Heart right ventricle (tissue), 16 donors: Measurements from ENCODE around the gene SUSD4. TPM values are rescaled to one million over a fixed set of nuclear protein-coding genes. Genes with fewer than 3 reads are reported as not detected.

Experiments
- ATAC-seq, 8 donors: fragments of 200-7000 bp; cut with Tn5 transposase; one replicate each; pipeline ENCODE4 v1.9.1; 2020; ENCODE audit warnings: mild to moderate bottlenecking in 8 of 8, moderate library complexity in 8 of 8, moderate number of reproducible peaks in 1 of 8
- DNase-seq, 2 donors: peaks; one replicate each; pipeline ENCODE4 v3.0.0-alpha.2; 2020
- H3K27ac ChIP-seq, 10 donors: fragments of 200-600 bp; sonication (generic) in 2 of 10; one replicate each; pipeline versions ENCODE4 v1.5.0 to v1.8.0; 2020 to 2022; ENCODE audit warnings: mild to moderate bottlenecking in 3 of 10
- H3K27me3 ChIP-seq, 7 donors: fragments of 200-600 bp; one replicate each; pipeline ENCODE4 v1.8.0; 2021 to 2022; ENCODE audit warnings: mild to moderate bottlenecking in 2 of 7
- H3K36me3 ChIP-seq, 9 donors: fragments of 200-600 bp; sonication (generic) in 1 of 9; one replicate each; pipeline versions ENCODE4 v1.5.0 to v1.8.0; 2020 to 2022; ENCODE audit warnings: mild to moderate bottlenecking in 2 of 9
- H3K4me1 ChIP-seq, 9 donors: fragments of 200-600 bp; sonication (generic) in 1 of 9; one replicate each; pipeline versions ENCODE4 v1.5.0 to v1.8.0; 2020 to 2022; ENCODE audit warnings: mild to moderate bottlenecking in 4 of 9
- H3K4me3 ChIP-seq, 10 donors: fragments of 200-600 bp; sonication (generic) in 2 of 10; one replicate each; pipeline versions ENCODE4 v1.5.0 to v1.8.0; 2020 to 2022; ENCODE audit warnings: mild to moderate bottlenecking in 7 of 10, moderate library complexity in 2 of 10
- H3K9me3 ChIP-seq, 11 donors: fragments of 200-600 bp in 10 of 11; sonication (generic) in 2 of 11; one replicate each; pipeline versions ENCODE4 v1.5.0 to v1.8.0; 2013 to 2022; ENCODE audit warnings: mild to moderate bottlenecking in 2 of 11, control low read depth in 1 of 11, moderate library complexity in 1 of 11
- CTCF ChIP-seq, 9 donors: fragments of 200-600 bp; sonication (generic) in 2 of 9; IDR thresholded peaks; one replicate each; pipeline versions ENCODE4 v1.5.0 to v1.8.0; 2021 to 2022; ENCODE audit warnings: antibody characterized with exemption in 9 of 9, mild to moderate bottlenecking in 5 of 9, moderate library complexity in 1 of 9
- WGBS, 2 donors: extraction: QIAGEN DNeasy Blood & Tissue Kit; methylation state at CpG; one replicate each; pipeline ENCODE4 v1.1.7; 2013; ENCODE audit warnings: inconsistent platforms in 1 of 2; 5-methylcytosine and 5-hydroxymethylcytosine counted together
- intact Hi-C, 10 donors: fragments of 100-400 bp; cut with DNase I; formaldehyde crosslinking; loops; one replicate each; pipeline versions ENCODE4 v1.11.1 to v1.14.2; 2022
- polyA plus RNA-seq, 2 donors: library from polyadenylated mRNA; stranded (reverse); fragments of 200-250 nt; gene quantifications; one replicate each; pipeline ENCODE4 v1.2.3, GENCODE V29; 2013
- total RNA-seq, 10 donors: library from RNA; stranded (reverse); fragmentation: NEBNext Ultra II Directional in 3 of 10; extraction: Animal tissue kit (Norgen Biotek cat#: 25700) in 3 of 10; gene quantifications; one replicate each; pipeline versions ENCODE4 v1.2.1 to v1.2.4, GENCODE V29; 2021 to 2023
- donor health status: Arrhythmogenic right ventricular cardiomyopathy.
- donor health status: ischemic (EF 13 %, LVEDD 7.1; RV severe dilation, severe dysfunction).
- donor health status: healthy with polysubstance abuse.
- donor health status: DM: no; HTN: yes; CAD: no.
- donor health status: DM: no; HTN: no; CAD: no.
- donor health status: ischemic (EF 25% LVEDD 6.9; RV normal size, moderate dysfunction).
- donor health status: ischemic (EF 25% LVEDD 5.7; RV mildly dilated, moderate dysfunction).
- donor health status: healthy.
- donor health status: DM: yes; HTN: yes; CAD: no.
- donor health status: Ischemic cardiomyopathy.
- donor health status: ischemic (EF 35%, LVEDD 5.7; RV mildly dilated, moderate dysfunction).
- donor health status: nonischemic (EF 11% LVEDD 7.7; RV severe dilation, severe dysfunction).
- donor health status: DM: yes; HTN: yes; CAD: no.
- donor health status: PGD.
- donor health status: ischemic (EF 29% LVEDD 5.4; RV normal size, mild dysfunction).
- donor health status: nonischemic (EF 23%, LVEDD 6.1; RV moderate dilation, normal function).

Gene SUSD4
- total and polyA plus RNA-seq, 12 donors: 0.99 to 36.5 (median 6.2) TPM

DNA sequence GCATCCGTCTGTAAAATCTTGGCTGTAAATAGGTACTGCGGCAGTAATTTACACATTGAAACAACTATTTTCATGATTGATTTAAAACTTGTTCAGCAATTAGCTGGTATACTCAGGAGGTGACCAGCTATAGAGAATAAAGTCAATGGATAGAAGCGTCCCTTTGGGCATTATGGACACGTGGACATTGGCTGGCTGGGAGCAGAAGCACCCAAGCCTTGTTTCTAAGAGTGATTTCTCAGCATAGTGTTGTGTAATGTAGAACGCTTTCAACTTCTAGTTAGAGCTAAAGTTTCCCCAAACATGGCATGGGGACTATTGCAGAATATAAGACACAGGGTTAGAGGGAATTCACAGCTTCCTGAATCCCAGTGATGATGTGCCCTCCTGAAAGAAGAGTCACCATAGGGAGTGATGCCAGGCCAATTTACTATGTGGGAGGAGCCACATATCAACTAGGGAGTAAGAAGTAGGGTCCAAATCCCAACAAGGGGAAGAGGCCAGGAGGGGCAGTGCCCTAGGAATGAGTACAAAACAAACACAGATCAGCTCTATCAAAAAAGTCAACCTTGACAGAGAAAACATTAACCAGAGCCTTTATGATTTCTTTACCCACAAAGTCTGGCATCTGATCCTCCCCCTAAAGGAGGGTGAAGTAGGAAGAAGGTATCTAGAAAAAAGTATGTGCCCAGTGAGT, 92.7 kb downstream of the SUSD4 start:
- Histone ChIP-seq H3K4me1 (no peaks in the 10 kb centered on the region), H3K27ac (no peak overlapping the region), H3K36me3 (no peaks in the 10 kb centered on the region), H3K4me3 (no peak overlapping the region), H3K9me3 (no peaks in the 10 kb centered on the region), H3K27me3 (no peaks in the 10 kb centered on the region)
- TF ChIP-seq CTCF (IDR thresholded peaks at IDR 0.05): no peak
- intact Hi-C loops: no loop called here
- WGBS, 2 donors: 92 to 96% methylated on average over 5 of the region's 5 CpGs
- no peak for DNase-seq
- no peak for ATAC-seq

DNA sequence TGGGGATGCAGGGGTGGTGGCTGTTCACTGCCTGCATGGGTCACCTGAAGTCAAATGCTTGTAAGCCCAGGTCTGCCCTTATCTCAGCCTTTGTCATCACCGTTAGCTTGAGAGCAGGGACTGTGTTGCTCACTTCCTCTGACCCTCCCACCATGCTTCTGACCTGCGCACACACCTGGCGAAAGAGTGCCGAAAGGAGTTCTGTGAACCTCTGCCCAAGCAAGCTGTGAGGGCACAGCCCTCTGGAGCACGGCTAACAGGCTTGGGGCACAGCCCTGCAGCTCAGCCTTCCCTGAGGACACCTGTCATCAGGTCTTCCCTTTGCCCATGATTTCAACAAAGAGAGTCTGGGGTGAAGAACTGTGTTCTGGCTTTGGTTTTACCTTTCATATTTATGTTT, 93.8 kb downstream of the SUSD4 start:
- H3K4me3 ChIP-seq: no peak overlapping the region
- no peak overlapping the region for H3K27ac ChIP-seq
- ATAC-seq (no peak), DNase-seq (no peak)
- no peaks in the 10 kb centered on the region for H3K27me3 ChIP-seq
- 89 to 91% methylated on average over 5 of the region's 5 CpGs for WGBS, 2 donors
- no peaks in the 10 kb centered on the region for H3K9me3 ChIP-seq
- no peak for TF ChIP-seq CTCF (IDR thresholded peaks at IDR 0.05)
- no peaks in the 10 kb centered on the region for H3K36me3 ChIP-seq
- intact Hi-C loops: no loop called here
- H3K4me1 ChIP-seq: no peaks in the 10 kb centered on the region

- no peak overlapping the region for H3K4me3 ChIP-seq
- DNase-seq (no peak), ATAC-seq (peak in 1 of 8 donors; percentile 61)
- H3K27ac ChIP-seq: no peak overlapping the region
- no peaks in the 10 kb centered on the region for H3K4me1 ChIP-seq
- intact Hi-C loops: no loop called here
- H3K9me3 ChIP-seq: no peaks in the 10 kb centered on the region
- WGBS, 2 donors: 46 to 47% methylated on average over 4 of the region's 4 CpGs
- no peaks in the 10 kb centered on the region for H3K27me3 ChIP-seq
- H3K36me3 ChIP-seq: no peaks in the 10 kb centered on the region
- TF ChIP-seq CTCF (IDR thresholded peaks at IDR 0.05): no peak
Observed at GRCh38 chr1:223269006-223269405, 95.0 kb downstream of the SUSD4 start.

- H3K27ac ChIP-seq: no peak overlapping the region
- H3K27me3 ChIP-seq: no peaks in the 10 kb centered on the region
- H3K9me3 ChIP-seq: no peaks in the 10 kb centered on the region
- no peak for DNase-seq
- no peak for ATAC-seq
- intact Hi-C loops: no loop called here
- H3K4me1 ChIP-seq: no peaks in the 10 kb centered on the region
- no peaks in the 10 kb centered on the region for H3K36me3 ChIP-seq
- no peak for TF ChIP-seq CTCF (IDR thresholded peaks at IDR 0.05)
- 52 to 58% methylated on average over 3 of the region's 3 CpGs for WGBS, 2 donors
- no peak overlapping the region for H3K4me3 ChIP-seq
Observed at GRCh38 chr1:223266632-223267172, 97.3 kb downstream of the SUSD4 start.
